ENCODE data around the gene SNRNP25. TPM values are rescaled to one million over a fixed set of nuclear protein-coding genes. Genes with fewer than 3 reads are reported as not detected.
A peak's percentile ranks its signal among the peaks of the same experiment; 100 is the strongest.

Gene SNRNP25
- total and polyA plus RNA-seq, 2 of the 8 experiments (the other 6 are each of a cell fraction or from before 2014, with no cell fraction given) = 53.0 to 58.4 TPM

DNA sequence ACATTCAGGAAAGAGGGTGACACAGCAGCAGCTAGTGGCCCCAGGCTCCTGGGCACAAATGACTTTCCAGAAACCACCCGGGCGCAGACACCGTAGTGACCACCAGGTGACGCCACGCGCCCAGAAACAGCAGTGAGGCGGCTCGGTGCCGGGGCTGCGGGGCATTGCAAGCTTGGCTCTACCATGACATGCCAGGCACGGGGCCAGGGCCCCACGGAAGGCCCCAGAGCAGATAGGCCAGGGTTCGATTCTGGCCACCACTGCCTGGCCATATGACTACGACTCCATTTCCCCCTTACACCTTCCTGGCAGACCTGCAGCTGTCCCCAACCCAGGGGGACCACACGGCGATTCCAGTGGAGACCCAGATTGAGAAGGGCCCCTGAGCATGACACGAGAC is 12.1 kb downstream of the SNRNP25 start:
- Histone ChIP-seq H2AFZ (ENCODE audit: low read length) (no peak overlapping the region), H2AK5ac (ENCODE audit: low read depth, low read length) (no peak overlapping the region), H3K23ac (ENCODE audit: insufficient read length) (no peak overlapping the region), H3K56ac (replicated peaks; ENCODE audit: insufficient read length, low read depth, low read length) (no peak overlapping the region), H4K8ac (ENCODE audit: extremely low read depth, insufficient read depth, low read length) (no peak overlapping the region; the same call in none of the 2 replicates), H4K91ac (replicated peaks; ENCODE audit: insufficient read length, low read length) (no peak overlapping the region), H3K79me2 (ENCODE audit: control insufficient read depth in 1 of 2, insufficient read depth in 2 of 2, low read length in 2 of 2) (peaks cover 0 to 10% of the 10 kb centered on the region in 2 experiments; a peak in 1 of 4 replicates), H3K9me3 (ENCODE audit: insufficient read depth in 2 of 2, low read depth in 1 of 2, low read length in 1 of 2) (no peaks in the 10 kb centered on the region), H3K23me2 (ENCODE audit: low read depth, low read length) (no peaks in the 10 kb centered on the region; the same call in 1 of the 2 replicates), H3K4ac (replicated peaks; ENCODE audit: insufficient read length, low read depth, low read length) (no peak overlapping the region), H3K27ac (ENCODE audit: low read depth, low read length) (no peak overlapping the region), H3K18ac (ENCODE audit: extremely low read depth, low read length) (no peak overlapping the region), H2BK20ac (ENCODE audit: low read length) (no peak overlapping the region), H3K36me3 (ENCODE audit: control insufficient read depth in 2 of 4, insufficient read depth in 4 of 4, low read length in 3 of 4) (peaks cover 2 to 22% (median 6%) of the 10 kb centered on the region in 4 experiments; a peak in 5 of 8 replicates), H3K14ac (ENCODE audit: insufficient read length) (no peak overlapping the region), H3K4me3 (ENCODE audit: extremely low read depth in 1 of 4, insufficient read depth in 2 of 4, low read depth in 3 of 4, low read length in 4 of 4) (no peak overlapping the region), H3K9ac (replicated peaks in 1 of 4; ENCODE audit: extremely low read depth in 1 of 4, low read depth in 3 of 4, low read length in 3 of 4) (0 out of 7 replicates have a peak overlapping the region, but pooled peaks of 1 of the 4 experiments have one; percentile 11), H3K4me1 (replicated peaks in 1 of 4; ENCODE audit: control insufficient read depth in 3 of 4, insufficient read depth in 4 of 4, low read length in 3 of 4) (peaks cover 0 to 15% (median 4%) of the 10 kb centered on the region in 4 experiments; a peak in 6 of 7 replicates), H2BK12ac (ENCODE audit: low read depth, low read length) (no peak overlapping the region), H3K27me3 (replicated peaks in 1 of 4; ENCODE audit: control insufficient read depth in 3 of 4, extremely low read depth in 1 of 4, insufficient read depth in 3 of 4, low read length in 3 of 4) (no peaks in the 10 kb centered on the region), H4K20me1 (replicated peaks in 1 of 2; ENCODE audit: control insufficient read depth in 1 of 2, insufficient read depth in 2 of 2, low read length in 2 of 2) (peaks cover 13 to 28% of the 10 kb centered on the region in 2 experiments), H2BK15ac (ENCODE audit: low read length) (no peak overlapping the region), H3K4me2 (ENCODE audit: insufficient read depth in 1 of 2, low read depth in 2 of 2, low read length in 2 of 2) (no peak overlapping the region), H4K5ac (ENCODE audit: insufficient read length, low read depth, low read length) (no peak overlapping the region), H2BK5ac (ENCODE audit: low read depth, low read length) (no peak overlapping the region), H2BK120ac (replicated peaks; ENCODE audit: low read depth, low read length) (no peak overlapping the region), H3K79me1 (ENCODE audit: low read depth, low read length) (peaks cover 3% of the 10 kb centered on the region; the same call in 1 of the 2 replicates)
- DNase-seq (ENCODE audit: low read depth in 1 of 2, low spot score in 2 of 2) = peak in 1 of 2 experiments; percentile 98
- 37% methylated on average over 17 of the region's 17 CpGs; no CpG with 5 or more reads in 1 of the 2 experiments for WGBS, 2 experiments (ENCODE audit: extremely low coverage in 1 of 2, insufficient coverage in 1 of 2, insufficient read length in 1 of 2, insufficient replicate concordance in 2 of 2, low coverage in 1 of 2, low lambda C conversion rate in 2 of 2, missing lambda C conversion rate in 1 of 2)
- POLR2A ChIA-PET (ENCODE audit: partially characterized antibody) = interaction anchor here (1.0 to 16.6 kb wide), 8 partner anchors 9 to 116 kb away, joined by 3 to 153 read pairs (median 4); partner anchors contain the start of genes POLR3K and SNRNP25
- no peak for FAIRE-seq
- CTCF ChIA-PET (ENCODE audit: partially characterized antibody) = interaction anchor here (0.6 to 21.2 kb wide), 29 partner anchors 8 to 296 kb away, joined by 3 to 856 read pairs (median 4); partner anchors contain the start of genes FAM234A, HBQ1, LUC7L and MPG
- peak; percentile 51; the same call in 1 of the 2 replicates for TF ChIP-seq CREB1 (IDR thresholded peaks at IDR 0.05)
- TF ChIP-seq, protein P1, sequence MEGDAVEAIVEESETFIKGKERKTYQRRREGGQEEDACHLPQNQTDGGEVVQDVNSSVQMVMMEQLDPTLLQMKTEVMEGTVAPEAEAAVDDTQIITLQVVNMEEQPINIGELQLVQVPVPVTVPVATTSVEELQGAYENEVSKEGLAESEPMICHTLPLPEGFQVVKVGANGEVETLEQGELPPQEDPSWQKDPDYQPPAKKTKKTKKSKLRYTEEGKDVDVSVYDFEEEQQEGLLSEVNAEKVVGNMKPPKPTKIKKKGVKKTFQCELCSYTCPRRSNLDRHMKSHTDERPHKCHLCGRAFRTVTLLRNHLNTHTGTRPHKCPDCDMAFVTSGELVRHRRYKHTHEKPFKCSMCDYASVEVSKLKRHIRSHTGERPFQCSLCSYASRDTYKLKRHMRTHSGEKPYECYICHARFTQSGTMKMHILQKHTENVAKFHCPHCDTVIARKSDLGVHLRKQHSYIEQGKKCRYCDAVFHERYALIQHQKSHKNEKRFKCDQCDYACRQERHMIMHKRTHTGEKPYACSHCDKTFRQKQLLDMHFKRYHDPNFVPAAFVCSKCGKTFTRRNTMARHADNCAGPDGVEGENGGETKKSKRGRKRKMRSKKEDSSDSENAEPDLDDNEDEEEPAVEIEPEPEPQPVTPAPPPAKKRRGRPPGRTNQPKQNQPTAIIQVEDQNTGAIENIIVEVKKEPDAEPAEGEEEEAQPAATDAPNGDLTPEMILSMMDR (IDR thresholded peaks at IDR 0.05; ENCODE audit: control extremely low read depth in 1 of 3, insufficient read depth in 1 of 3, low read depth in 1 of 3, low read length in 3 of 3) = peak; percentile 98 to 100 (median 99)
- TF ChIP-seq POLR2A (IDR thresholded peaks at IDR 0.05; ENCODE audit: control extremely low read depth in 1 of 2, low read depth in 2 of 2, low read length in 2 of 2) = no peak
- no peak for TF ChIP-seq CEBPB (IDR thresholded peaks at IDR 0.05; ENCODE audit: low read depth, low read length)
- TF ChIP-seq MAFK (IDR thresholded peaks at IDR 0.05; ENCODE audit: low read depth, low read length) = no peak
- TF ChIP-seq SUZ12 (IDR thresholded peaks at IDR 0.05; ENCODE audit: low read length) = no peak
- peak; percentile 77; the same call in 1 of the 2 replicates for TF ChIP-seq GABPA (IDR thresholded peaks at IDR 0.05; ENCODE audit: borderline replicate concordance, insufficient read depth, low read length)
- TF ChIP-seq RAD21 (IDR thresholded peaks at IDR 0.05 in 1 of 2, conservative IDR thresholded peaks at IDR 0.05 in 1 of 2; ENCODE audit: low read depth in 2 of 2, low read length in 2 of 2) = peak; percentile 99 to 100
- TF ChIP-seq SIN3A (conservative IDR thresholded peaks at IDR 0.05 in 1 of 2, IDR thresholded peaks at IDR 0.05 in 1 of 2; ENCODE audit: low read depth in 1 of 2, low read length in 2 of 2) = 0 out of 4 replicates have a peak, but pooled peaks of 1 of the 2 experiments have one; percentile 35
- TF ChIP-seq RFX5 (IDR thresholded peaks at IDR 0.05; ENCODE audit: borderline replicate concordance, low read depth, low read length) = no peak
